Middle frontal gyrus (tissue), 1 donor: ENCODE measurements around the gene CDC26.
"Not testable (repeated sequence)": the region's sequence is repeated elsewhere in the genome, so short reads cannot be mapped to it uniquely, and the experiment has no call there.

Experiments
- DNase-seq: peaks from one replicate; pipeline ENCODE4 v3.0.0-alpha.2; 2015; ENCODE audit warnings: low spot score; ENCODE audit errors: extremely low spot score

Gene CDC26

GRCh38 chr9:113293285-113293878 is 18.0 kb upstream of the CDC26 start:
- DNase-seq, result no peak

- DNase-seq, result no peak
These were observed 14.8 kb upstream of the CDC26 start for GRCh38 chr9:113290052-113290607.

GRCh38 chr9:113289091-113289490 is 13.7 kb upstream of the CDC26 start:
- no peak for DNase-seq

GRCh38 chr9:113281356-113281755 is 6.0 kb upstream of the CDC26 start:
- no peak for DNase-seq

GRCh38 chr9:113278840-113279239 is 3.5 kb upstream of the CDC26 start:
- DNase-seq, result no peak

GRCh38 chr9:113274474-113275156 is 757 bp downstream of the CDC26 start:
- peak; percentile 6 for DNase-seq

GRCh38 chr9:113269871-113270270 is 5.5 kb downstream of the CDC26 start:
- DNase-seq, result no peak

GRCh38 chr9:113269355-113269754 is 6.0 kb downstream of the CDC26 start:
- DNase-seq, result no peak

GRCh38 chr9:113267911-113268566 is 7.3 kb downstream of the CDC26 start:
- DNase-seq, result no peak

- DNase-seq, result no peak
These were observed 9.2 kb downstream of the CDC26 start for GRCh38 chr9:113266174-113266573.

- no peak for DNase-seq
These were observed 13.3 kb downstream of the CDC26 start for GRCh38 chr9:113261917-113262671.

- no peak for DNase-seq
These were observed 17.1 kb downstream of the CDC26 start for GRCh38 chr9:113258282-113258681.

GRCh38 chr9:113257863-113258262 is 17.5 kb downstream of the CDC26 start:
- no peak for DNase-seq

GRCh38 chr9:113255438-113255837 is 19.9 kb downstream of the CDC26 start:
- no peak for DNase-seq

- no peak for DNase-seq
These were observed 20.4 kb downstream of the CDC26 start for GRCh38 chr9:113254991-113255390.

GRCh38 chr9:113250807-113251206 is 24.6 kb downstream of the CDC26 start:
- DNase-seq, result no peak

- not testable (repeated sequence) for DNase-seq
These were observed 25.7 kb downstream of the CDC26 start for GRCh38 chr9:113249661-113250060.

- no peak for DNase-seq
These were observed 27.7 kb downstream of the CDC26 start for GRCh38 chr9:113247640-113248039.

- no peak for DNase-seq
These were observed 28.4 kb downstream of the CDC26 start for GRCh38 chr9:113246928-113247327.

- no peak for DNase-seq
These were observed 29.5 kb downstream of the CDC26 start for GRCh38 chr9:113245894-113246293.

GRCh38 chr9:113244556-113244955 is 30.8 kb downstream of the CDC26 start:
- no peak for DNase-seq

GRCh38 chr9:113241161-113241560 is 34.2 kb downstream of the CDC26 start:
- no peak for DNase-seq
